GM21717 (cell line): ENCODE results near the gene HSPA12A.

Source experiments
- ATAC-seq: cut with Tn5 transposase; IDR thresholded peaks from one replicate; pipeline ENCODE4 v1.9.1; 2021; ENCODE audit warnings: mild to moderate bottlenecking, moderate library complexity; ENCODE audit not compliant: unreplicated experiment

Gene HSPA12A

DNA sequence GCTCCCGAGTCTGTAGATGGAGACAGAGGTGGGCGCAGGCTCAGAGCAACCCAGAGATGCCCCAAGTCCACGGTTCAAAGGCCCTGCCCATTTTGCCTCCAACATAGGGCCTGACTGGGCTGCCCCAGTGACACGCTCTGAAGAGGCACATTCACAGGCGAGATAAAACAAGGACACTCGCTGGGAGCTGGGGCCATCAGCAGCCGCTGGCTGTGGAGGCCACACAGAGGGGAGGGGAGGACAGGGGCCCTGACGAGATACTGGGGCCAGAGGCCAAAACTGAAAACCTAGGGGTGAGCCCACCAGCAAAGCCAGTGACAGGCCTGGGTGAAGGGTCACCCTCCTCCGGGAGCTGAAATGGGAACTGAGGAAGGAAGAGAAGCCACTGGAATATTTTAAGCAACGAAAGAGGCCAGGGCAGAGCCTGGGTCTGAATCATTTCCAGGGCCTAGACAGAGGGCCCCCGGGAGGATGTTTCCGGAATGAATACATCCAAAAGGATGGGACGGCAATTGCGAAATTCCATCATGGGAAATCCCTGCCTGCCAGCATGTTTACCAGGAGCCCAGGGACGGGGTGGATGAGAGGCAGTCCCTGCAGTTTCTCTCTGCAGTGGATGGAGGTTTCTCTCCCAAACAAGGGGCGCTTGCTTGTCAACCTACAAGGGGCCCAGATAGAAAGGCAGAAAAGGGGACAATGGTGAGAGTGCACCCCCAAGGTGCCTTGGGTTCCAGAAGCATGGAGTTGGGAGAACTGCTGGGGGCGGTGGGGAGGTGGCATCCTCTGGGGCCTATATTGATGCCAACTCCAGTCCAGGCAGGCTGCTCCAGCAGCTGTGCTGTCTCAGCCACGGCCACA lies 29.0 kb upstream of the HSPA12A start:
- ATAC-seq: no peak

DNA sequence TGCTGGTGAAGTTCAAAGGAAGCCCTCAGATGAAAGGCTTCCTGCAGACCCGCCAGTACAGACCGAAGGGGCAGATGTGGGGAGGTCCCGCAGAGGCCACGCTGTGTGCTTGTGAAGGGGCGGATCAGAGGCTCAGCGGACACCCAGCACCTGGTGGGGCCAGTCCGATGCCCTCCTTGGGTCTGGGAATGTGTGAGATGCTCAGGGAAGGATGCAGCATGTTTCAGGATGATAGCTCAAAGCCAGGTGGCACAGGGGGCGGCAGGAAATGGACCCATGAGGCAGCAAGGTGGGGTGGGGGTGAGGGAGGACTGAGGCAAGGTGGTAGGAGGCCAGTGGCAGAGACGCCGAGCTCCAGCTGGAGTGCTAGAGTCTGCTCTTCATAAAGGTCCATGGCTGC lies 27.9 kb upstream of the HSPA12A start:
- ATAC-seq: no peak

DNA sequence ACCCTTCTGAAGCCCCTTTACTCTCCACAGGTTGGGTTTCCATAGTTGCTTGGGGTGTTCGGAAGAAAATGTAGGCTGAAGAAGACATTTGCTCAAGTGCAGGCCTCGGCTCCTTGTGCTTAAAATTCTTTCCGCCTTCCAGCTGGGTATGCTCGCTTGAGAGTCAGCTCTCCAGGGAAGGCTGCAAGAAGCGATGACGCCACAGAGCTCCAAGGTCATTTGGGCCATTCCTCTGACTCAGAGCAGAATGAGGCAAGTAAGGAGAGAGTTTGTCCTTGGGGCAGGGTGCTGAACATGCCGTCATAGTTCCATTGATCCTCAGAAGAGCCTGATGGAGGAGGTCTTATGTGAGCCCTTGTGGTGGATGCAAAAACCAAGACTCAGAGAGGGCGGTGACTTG lies 27.4 kb upstream of the HSPA12A start:
- ATAC-seq: no peak

DNA sequence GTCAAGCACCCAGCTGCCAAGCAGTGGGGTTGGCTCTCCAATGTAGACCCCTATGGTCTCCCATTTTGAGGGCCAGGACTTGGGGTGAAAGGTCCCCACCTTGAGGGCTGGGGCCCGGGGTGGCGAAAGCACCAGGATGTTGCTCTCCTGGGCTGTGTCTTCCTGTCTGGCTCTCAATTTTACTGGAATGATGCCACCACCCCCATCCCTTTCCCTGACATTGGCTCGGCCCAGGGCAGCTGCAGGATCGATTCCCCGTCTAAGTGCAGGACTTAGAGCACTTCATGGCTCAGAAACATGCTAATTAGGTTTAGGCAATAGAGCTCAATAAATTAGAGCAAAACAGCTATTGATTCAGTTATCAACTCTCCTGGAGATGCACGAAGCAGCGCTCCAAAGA lies 27.0 kb upstream of the HSPA12A start:
- ATAC-seq: no peak

DNA sequence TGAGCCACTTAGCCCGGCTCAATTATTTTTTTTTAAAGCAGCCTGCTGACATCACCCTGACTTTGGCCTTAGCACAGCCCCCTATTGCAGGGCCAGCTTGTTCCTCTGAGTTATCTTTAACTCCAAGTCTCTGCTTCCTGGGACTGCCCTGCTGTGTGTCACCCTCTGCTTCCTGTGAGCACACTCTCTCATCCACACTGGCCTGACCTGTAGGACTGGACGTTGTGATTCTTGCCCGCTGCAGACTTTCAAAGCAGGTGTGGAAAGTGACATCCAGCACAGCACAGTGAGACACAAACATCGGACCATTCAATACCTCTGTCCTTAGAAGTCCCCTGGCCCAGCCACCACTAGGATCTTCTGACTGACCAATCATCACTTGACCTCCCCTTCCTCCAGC lies 26.4 kb upstream of the HSPA12A start:
- ATAC-seq: no peak

DNA sequence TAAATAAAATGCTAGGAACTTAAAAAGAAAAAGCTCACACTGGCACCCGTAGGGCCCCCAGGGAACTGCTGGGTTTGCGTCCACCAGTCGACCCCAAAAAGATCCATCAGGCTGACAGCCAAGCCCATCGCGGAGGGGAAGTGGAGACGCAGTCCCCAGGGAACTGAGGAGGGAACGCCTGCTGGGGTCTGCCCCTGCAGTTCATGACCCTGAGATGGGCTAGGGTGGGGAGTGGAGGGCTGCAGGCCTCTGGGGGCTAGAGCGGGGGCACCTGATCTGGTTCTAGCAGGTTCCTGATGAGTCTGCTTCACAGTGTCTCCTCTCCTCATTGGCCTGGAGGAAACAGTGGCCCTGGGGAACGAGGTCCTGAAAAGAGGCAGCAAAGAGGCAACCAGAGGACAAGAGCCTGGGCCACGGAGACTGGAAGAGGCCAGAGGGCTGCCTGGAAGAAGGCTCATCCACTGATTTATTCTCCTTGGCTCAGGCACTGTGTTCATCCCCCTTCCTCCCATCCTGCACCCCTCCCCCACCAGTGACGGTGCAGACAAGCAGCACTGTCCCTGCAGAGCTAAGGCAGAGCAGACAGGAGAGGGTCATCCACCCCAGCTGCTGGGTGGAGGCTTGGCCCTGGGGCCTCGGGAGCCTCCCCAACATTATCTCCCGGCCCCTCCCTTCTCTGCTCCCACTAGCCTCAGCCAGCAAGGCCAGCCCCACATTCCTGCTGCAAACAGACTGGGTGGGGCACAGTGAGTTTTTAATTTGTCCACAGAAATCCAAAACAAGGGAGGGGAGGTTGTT lies 24.7 kb upstream of the HSPA12A start:
- ATAC-seq: no peak

DNA sequence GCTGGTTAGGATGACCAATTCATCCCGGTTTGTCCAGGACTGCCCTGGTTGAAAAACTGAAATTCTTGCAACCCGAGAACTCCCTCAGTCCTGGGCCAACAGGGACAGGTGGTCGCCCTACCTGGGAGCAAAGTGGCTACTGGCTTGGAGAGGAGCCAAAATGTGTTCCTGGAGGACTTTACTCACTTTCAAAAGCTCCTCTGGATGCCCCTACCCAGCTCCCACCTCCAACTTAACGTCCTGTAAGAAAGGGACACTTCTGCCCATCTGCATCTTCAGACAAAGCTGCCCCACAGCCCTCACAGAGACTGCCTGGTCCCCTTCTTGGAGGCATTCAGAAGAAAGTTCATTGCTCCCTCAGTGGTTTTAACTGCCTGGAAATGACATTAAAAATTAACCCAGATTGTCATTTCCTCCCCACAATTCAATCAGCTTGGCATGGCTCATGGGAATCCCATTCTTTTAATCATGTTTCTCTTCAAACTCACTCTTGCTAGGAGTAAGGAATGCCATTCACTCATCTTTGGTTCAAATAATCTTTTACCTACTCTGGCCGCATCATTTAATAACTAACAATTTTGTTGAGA lies 24.0 kb upstream of the HSPA12A start:
- no peak for ATAC-seq

DNA sequence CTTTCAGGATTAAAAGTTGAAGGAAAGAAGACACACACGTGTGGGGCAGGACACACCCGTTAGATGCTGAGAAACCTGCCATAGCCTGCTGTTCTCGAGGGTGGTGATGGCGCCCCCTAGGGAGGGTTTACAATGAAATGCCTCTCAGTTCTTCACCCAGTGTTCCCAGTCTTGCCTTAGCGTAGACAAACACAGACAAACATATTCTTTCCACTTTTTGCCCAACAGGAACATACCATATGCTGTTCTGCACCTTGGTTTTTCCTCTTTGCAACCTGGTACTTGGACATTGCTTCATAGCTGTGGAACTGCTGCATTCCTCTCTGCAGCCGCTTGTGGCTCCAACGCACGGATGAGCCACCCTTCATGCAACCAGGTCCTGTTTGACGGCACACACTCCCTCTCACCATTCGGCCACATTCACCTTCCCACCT lies 23.3 kb upstream of the HSPA12A start:
- no peak for ATAC-seq

DNA sequence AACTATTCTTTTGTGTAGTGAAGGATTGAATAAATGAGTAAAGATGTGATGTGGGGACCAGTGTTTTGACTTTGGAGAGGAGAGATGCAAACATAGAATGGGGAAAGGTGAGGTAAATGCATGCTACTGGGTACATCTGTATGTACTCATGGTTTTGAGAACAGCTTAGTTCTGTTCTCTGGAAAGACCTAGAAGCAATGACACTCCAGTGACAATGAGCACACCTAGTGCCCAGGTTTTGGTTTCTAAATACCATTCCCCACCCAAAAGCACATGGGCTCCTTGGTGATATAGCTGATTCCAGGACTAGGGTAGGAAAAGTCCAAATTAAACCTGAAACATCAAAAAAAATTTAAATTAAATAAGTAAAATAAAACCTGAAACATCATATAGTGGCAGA lies 22.6 kb upstream of the HSPA12A start:
- no peak for ATAC-seq

DNA sequence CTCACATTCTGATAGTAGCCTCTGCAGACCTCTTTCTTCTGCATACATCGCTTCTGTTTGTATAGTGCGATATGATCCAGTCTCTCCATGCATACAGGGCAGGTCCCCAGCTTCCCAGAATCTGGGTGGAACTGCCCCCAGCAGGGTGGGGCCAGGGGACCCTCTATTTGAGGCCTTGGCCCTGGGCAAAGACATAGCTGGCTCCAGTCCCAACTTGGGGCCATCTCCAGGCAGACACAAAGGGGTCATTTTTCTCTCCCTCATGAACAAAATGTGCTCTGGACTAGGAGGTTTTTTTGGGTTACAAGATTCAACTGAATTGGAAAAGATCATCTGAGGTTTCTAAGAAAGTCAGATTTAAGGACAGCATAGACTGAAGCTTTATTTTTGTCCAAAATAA lies 21.1 kb upstream of the HSPA12A start:
- no peak for ATAC-seq

DNA sequence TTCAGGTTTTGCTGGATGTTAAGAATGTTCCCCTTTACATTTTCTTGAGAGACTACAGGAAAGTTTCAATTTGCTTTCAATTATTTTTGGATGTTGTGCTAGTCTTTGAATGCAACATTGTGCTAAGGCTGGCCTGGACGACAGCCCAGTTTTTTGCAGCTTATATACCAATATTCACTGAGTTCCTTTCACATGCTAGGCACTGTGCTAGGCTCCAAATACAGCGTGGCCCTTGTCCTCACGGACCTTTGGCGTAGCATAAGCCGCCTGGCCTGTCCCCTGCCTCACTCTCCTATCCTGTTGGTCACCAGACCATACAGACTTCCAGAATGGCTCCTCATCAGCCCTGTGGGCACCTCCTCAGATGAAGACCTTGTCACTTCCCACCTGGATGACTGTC lies 19.5 kb upstream of the HSPA12A start:
- ATAC-seq: no peak

DNA sequence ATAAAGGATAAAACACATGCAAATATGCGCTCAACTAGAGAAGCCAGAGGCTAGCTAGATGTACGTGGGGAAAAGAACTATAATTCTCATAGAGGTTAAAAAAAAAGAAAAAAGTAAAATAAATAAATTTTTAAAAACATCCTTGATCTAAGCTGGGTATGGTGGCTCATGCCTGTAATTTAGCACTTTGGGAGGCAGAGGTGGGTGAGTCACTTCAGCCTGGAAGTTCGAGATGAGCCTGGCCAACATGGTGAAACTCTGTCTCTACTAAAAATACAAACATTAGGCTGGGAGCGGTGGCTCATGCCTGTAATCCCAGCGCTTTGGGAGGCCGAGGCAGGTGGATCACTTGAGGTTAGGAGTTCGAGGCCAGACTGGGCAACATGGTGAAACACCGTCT lies 18.6 kb upstream of the HSPA12A start:
- no peak for ATAC-seq

DNA sequence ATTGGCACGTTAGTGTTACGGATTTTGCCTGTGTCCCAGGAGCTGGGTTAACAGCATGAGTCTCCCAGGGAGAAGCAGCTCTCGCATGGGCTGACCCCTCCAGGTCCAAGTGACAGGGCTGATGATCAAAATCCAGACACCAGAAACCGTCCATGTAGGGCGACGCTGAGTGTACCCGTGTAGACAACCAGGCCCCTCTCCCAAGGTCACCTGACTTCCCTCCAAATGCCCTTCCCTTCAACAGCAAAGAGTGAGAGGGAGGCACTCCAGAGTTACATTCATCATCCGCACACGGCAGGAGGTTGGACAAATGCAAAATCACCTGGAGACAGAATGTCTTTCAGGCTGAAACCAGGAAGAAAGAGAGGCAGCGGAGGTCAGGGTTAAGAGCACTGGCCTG lies 14.9 kb upstream of the HSPA12A start:
- no peak for ATAC-seq

DNA sequence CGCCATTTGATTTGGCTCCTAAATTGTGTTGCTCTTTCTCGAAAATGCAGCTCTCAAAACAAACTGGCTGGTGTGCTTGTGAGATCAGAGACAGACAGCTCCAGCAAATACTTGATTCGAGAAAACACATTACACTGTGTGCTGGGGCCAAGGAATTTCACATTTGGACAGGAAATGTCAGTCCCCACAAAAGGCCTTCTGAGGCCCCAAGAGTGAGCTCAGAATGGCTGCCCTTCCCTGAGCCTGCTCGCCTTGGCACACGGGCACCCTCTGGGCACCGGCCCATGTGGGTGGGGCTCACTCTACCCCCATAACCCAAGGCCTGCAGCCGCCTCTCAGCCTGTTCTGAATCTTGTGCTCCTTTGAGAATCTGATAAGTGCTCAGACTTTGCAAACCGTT lies 13.9 kb upstream of the HSPA12A start:
- no peak for ATAC-seq

DNA sequence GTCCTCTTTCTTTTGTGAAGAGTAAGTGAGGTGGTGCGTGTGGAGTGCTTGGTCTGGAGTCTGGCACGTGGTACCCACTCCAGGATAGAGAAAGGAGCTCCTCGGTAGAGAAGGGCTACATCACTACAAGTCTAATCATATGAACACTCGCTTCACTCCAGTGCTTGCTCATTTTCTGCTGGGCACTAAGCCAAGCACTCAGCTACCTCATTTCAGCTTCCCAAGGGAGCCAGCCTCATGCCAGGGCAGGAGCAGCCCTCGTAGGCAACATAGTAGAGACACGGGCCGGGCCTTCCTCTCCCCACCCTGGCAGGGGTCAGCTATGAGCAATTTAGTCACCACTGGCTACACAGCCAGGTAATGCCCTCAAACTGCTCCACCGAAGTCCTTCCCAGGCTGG lies 11.4 kb upstream of the HSPA12A start:
- no peak for ATAC-seq

DNA sequence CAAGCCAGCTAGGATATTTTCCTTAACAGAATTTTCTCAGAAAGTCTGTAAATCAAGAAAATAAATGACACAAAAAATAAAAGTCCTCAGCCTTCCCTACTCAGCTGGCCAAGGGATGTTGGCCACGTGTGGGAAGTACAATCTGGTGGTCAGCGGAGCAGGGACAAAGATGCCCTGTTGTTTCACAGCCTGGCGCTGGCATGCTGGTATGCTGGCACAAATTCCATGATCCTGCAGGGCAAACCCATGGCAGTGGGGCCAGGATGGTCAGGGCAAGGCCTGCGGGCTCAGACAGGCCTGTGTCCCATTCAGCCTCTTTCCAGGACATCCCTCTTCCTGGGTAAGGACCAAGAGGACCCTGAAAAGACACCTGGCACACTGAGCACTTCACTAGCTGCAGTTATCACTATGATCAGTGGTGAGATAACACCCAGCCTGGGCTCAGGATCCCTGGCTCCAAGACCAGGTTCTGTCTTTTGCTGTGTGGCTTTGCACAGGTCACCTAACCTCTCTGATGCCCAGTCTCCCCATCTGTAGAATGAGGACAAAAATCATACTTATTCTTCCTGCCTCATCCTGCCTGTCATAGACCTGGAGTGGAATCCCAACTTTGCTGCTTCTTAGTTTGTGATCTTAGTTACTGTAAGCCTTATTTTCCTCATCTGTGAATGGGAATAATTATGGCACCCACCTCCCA lies 10.8 kb upstream of the HSPA12A start:
- no peak for ATAC-seq

DNA sequence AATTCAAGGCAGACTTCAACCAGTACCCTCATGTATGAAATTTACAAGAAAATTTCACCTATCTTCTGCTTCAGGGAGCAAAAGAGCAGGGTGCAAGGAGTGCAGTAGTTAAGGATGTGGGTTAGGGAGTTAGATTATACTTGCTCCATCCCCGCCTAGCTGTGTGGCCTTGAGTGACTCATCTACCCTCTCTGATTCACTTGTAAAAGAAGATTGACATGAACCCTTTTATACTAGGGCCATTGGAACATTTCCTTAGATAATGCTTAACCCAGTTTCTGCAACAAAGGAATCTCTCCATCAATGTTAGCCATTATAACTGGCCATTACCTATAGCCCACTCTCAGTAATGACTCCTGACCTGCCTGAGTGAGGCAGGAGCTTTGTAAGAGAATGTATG lies 10.2 kb upstream of the HSPA12A start:
- no peak for ATAC-seq

DNA sequence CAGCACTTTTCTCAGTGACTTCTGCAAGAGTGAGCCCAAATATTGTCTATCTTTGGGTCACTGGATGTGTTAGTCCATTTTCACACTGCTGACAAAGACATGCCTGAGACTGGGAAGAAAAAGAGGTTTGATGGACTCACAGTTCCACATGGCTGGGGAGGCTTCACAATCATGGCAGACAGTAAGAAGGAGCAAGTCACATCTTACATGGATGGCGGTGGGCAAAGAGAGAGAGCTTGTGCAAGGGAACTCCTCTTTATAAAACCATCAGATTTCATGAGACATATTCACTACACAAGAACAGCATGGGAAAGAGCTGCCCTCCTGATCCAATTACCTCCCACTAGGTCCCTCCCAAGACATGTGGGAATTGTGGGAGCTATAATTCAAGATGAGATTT lies 6.1 kb upstream of the HSPA12A start:
- ATAC-seq: no peak

DNA sequence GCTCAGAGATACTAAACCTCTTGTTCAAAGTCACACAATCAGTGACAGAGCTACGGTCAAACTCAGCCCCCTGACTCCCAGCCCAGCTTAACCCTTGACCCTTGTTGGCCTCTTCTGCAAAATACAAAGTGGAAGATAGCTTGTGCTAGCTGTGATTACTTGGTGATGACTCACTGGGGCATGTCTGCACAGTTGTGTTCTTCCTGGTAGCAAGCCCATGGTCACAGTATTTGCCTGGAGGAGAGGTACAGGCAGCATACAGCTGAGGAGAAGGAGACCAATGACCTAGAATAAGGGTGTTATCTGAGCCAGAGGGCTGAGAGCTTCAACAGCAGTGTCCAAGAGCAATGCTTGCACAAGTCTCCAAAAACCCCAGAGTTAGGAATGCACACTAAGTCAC lies 5.7 kb upstream of the HSPA12A start:
- no peak for ATAC-seq

DNA sequence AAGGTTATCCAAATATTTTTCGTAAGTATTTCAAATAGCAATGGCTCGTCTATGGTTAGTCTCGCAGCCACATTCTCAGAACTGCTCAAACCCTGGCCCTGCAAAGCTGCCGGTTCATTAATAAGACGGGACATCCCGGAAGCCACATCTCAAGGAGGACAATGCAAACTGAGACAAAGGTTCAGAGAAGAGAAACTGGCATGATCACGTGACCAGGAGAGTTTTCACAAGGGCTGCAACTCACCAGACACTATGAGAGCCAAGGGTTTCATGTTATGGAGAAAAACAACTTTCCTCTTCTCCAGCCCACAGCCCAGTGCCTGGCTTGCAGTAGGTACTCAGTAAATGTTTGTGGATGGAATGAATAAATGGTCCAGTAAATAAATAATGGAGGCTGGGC lies 5.0 kb upstream of the HSPA12A start:
- no peak for ATAC-seq

DNA sequence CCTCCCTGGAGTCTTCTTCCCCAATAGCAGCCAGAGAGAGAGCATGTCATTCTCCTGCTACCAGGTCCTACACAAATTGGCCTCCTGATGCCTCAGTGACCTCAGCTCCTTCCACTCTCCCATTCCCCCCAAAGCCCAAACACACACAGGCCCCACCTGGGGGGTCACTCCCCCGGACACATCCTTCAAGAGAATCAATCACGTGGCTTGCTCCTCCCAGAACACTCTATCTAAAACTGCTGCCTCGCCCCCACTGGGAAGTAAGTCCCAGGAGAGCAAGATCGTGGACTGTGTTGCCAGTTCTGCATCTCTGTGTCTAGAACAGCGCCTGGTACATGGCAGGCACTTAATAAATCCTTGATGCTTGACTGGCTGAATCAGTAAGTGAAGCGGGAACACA lies 2.5 kb upstream of the HSPA12A start:
- no peak for ATAC-seq
